Measurements from ENCODE around the gene ACOT12.

The ACOT12 gene

DNA sequence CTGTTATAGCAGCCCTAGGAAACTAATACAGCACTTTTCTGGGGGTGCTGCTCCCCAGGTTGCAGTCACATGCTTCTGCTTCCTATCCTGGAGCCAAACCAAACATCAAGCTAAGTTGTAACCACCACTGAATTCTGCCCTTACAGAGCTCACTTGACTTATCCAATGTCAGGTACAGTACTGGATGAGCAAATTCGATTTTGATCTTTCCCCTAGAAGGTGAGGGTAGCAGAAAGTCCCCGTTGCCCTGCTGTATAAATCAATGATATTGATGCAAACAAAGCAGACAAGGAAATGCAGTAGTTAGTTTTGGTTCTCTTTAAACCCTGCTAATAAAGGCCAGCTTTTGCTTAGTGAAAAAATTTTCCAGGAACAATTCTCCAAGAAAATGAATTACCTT, 56.1 kb downstream of the ACOT12 start:
- TF ChIP-seq, protein P1, sequence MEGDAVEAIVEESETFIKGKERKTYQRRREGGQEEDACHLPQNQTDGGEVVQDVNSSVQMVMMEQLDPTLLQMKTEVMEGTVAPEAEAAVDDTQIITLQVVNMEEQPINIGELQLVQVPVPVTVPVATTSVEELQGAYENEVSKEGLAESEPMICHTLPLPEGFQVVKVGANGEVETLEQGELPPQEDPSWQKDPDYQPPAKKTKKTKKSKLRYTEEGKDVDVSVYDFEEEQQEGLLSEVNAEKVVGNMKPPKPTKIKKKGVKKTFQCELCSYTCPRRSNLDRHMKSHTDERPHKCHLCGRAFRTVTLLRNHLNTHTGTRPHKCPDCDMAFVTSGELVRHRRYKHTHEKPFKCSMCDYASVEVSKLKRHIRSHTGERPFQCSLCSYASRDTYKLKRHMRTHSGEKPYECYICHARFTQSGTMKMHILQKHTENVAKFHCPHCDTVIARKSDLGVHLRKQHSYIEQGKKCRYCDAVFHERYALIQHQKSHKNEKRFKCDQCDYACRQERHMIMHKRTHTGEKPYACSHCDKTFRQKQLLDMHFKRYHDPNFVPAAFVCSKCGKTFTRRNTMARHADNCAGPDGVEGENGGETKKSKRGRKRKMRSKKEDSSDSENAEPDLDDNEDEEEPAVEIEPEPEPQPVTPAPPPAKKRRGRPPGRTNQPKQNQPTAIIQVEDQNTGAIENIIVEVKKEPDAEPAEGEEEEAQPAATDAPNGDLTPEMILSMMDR (IDR thresholded peaks at IDR 0.05): no peak

DNA sequence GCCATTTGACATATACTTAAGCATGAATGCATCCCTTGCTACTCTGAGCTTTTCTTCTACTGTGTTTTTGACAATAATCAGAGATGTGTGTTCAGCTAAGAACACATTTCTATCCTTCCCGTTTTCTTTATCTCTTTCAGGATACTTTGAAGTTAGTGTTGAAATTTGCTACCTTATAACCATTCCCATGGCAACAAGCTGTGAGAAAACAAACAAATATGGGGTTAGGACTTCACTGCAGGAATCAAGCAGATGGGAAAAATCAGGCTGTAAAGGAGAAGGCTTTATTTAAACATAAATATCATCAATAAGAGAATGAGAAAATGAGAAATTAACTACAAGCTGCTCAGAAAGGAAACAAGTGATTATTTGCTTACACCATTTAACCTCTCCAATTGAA, 57.4 kb downstream of the ACOT12 start:
- TF ChIP-seq, protein P1 (IDR thresholded peaks at IDR 0.05): no peak

GRCh38 chr5:81335946-81336345, 58.0 kb downstream of the ACOT12 start:
- TF ChIP-seq, protein P1 (IDR thresholded peaks at IDR 0.05): no peak

DNA sequence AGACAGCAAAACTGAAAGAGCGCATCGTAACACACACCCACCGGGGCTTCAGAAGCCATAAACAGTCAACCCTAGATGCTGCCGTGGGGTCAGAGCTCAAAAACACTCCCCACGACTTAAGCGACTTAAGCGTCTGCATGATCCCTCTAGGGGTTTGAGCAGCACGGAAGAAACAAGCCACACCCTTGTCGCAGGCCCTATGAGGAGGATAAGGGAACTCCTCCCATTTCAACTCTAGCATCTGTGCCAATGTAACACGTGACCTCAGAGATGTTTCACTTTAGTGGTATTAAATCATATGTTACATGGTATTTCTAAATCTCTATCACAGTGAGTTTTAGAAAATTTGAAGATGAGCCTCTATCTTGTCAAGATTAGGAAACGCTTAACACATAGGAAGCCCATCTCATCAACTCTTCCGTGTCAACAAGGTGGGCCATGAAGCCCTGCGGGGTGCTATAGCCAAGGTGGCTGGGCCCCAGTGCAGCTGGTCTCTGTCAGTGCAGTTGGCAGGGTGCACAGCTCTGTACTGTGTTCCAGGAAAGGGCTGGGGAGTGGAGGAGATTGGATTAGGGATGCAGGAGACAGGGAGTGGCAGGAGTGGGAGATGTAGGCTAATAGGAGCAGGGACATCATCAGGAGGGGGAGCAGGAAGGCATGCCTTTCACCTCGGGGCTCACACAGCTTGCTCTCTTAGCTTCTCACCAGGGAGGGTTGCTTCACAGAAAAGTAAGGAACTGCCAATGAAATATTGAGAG, 59.5 kb downstream of the ACOT12 start:
- TF ChIP-seq, protein P1 (IDR thresholded peaks at IDR 0.05): no peak

- TF ChIP-seq, protein P1 (IDR thresholded peaks at IDR 0.05): no peak
Measured at GRCh38 chr5:81326554-81326953, 67.4 kb downstream of the ACOT12 start.

- TF ChIP-seq, protein P1 (IDR thresholded peaks at IDR 0.05): no peak
Measured at GRCh38 chr5:81317536-81317935, 76.4 kb downstream of the ACOT12 start.

DNA sequence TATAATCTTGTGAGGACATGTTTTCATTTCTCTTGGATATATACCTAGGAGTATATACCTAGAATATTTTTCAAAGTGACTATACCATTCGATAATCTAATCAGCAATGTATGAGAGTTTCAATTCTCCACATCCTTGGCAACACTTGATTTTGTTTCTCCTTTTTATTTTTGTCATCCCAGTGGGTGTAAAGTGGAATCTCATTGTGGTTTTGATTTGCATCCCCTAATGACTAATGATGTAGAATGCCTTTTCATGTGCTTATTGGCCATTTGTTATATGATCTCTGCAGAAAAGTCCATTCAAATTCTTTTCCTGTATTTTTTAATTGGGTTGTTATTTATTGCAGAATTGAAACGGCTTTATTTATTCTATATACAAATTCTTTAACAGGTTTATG, 77.4 kb downstream of the ACOT12 start:
- TF ChIP-seq, protein P1 (IDR thresholded peaks at IDR 0.05): no peak

- TF ChIP-seq, protein P1 (IDR thresholded peaks at IDR 0.05): no peak
Measured at GRCh38 chr5:81315830-81316229, 78.1 kb downstream of the ACOT12 start.
